Right atrium auricular region (tissue), 2 donors: ENCODE data around the gene WWOX. TPM values are rescaled to one million over a fixed set of nuclear protein-coding genes. Genes with fewer than 3 reads are reported as not detected.
"Not testable (repeated sequence)": the region's sequence is repeated elsewhere in the genome, so short reads cannot be mapped to it uniquely, and the experiment has no call there.

Experiments
- DNase-seq: peaks from one replicate; pipeline ENCODE4 v3.0.0-alpha.2; 2019; ENCODE audit warnings: low spot score
- H3K27ac ChIP-seq, 2 donors: fragments of 200-600 bp; sonication (generic); 1 replicate in 1 of 2; 2 replicates in 1 of 2; pipeline ENCODE4 v1.5.1; 2016 to 2019
- H3K27me3 ChIP-seq, 2 donors: fragments of 200-600 bp; sonication (generic); one replicate each; pipeline versions ENCODE4 v1.5.1 to v1.6.0; 2017 to 2019
- H3K36me3 ChIP-seq: fragments of 200-600 bp; sonication (generic); one replicate; pipeline ENCODE4 v1.5.1; 2016
- H3K4me1 ChIP-seq, 2 donors: fragments of 200-600 bp; sonication (generic); one replicate each; pipeline versions ENCODE4 v1.5.1 to v1.6.0; 2017 to 2019
- H3K4me3 ChIP-seq, 2 donors: fragments of 200-600 bp; sonication (generic); 1 replicate in 1 of 2; 2 replicates in 1 of 2; pipeline ENCODE4 v1.5.1; 2017 to 2019; ENCODE audit warnings: mild to moderate bottlenecking in 1 of 2, moderate library complexity in 1 of 2
- H3K9me3 ChIP-seq, 2 donors: fragments of 200-600 bp; sonication (generic); one replicate each; pipeline ENCODE4 v1.5.1; 2019
- total RNA-seq, 2 donors: library from RNA; depleted of rRNA; stranded (reverse); fragments of >200 nt; gene quantifications; one replicate each; pipeline ENCODE4 v1.1.0, GENCODE V29; 2016
- TF ChIP-seq, protein P1 (sequence below), 2 donors: fragments of 200-600 bp; sonication (generic); IDR thresholded peaks; one replicate each; pipeline ENCODE4 v1.5.1; 2019; ENCODE audit warnings: antibody characterized with exemption in 2 of 2

WWOX gene
- total RNA-seq, 2 donors from 2014 or later: 14.8 to 20.8 TPM

- no peaks in the 10 kb centered on the region for H3K4me1 ChIP-seq
- H3K9me3 ChIP-seq: no peaks in the 10 kb centered on the region
- no peaks in the 10 kb centered on the region for H3K36me3 ChIP-seq
- no peaks in the 10 kb centered on the region for H3K27me3 ChIP-seq
- TF ChIP-seq, protein P1, sequence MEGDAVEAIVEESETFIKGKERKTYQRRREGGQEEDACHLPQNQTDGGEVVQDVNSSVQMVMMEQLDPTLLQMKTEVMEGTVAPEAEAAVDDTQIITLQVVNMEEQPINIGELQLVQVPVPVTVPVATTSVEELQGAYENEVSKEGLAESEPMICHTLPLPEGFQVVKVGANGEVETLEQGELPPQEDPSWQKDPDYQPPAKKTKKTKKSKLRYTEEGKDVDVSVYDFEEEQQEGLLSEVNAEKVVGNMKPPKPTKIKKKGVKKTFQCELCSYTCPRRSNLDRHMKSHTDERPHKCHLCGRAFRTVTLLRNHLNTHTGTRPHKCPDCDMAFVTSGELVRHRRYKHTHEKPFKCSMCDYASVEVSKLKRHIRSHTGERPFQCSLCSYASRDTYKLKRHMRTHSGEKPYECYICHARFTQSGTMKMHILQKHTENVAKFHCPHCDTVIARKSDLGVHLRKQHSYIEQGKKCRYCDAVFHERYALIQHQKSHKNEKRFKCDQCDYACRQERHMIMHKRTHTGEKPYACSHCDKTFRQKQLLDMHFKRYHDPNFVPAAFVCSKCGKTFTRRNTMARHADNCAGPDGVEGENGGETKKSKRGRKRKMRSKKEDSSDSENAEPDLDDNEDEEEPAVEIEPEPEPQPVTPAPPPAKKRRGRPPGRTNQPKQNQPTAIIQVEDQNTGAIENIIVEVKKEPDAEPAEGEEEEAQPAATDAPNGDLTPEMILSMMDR (IDR thresholded peaks at IDR 0.05): no peak
- no peak for DNase-seq
- no peak overlapping the region for H3K4me3 ChIP-seq
- no peak overlapping the region for H3K27ac ChIP-seq
Measured at GRCh38 chr16:79045191-79045590, 945.7 kb downstream of the WWOX start.

- no peak overlapping the region for H3K4me3 ChIP-seq
- H3K36me3 ChIP-seq: no peaks in the 10 kb centered on the region
- H3K27me3 ChIP-seq: no peaks in the 10 kb centered on the region
- H3K9me3 ChIP-seq: no peaks in the 10 kb centered on the region
- no peak for DNase-seq
- TF ChIP-seq, protein P1 (IDR thresholded peaks at IDR 0.05): peak in 1 of 2 donors; percentile 46
- no peaks in the 10 kb centered on the region for H3K4me1 ChIP-seq
- H3K27ac ChIP-seq: no peak overlapping the region
Measured at GRCh38 chr16:79047337-79047736, 947.9 kb downstream of the WWOX start.

DNA sequence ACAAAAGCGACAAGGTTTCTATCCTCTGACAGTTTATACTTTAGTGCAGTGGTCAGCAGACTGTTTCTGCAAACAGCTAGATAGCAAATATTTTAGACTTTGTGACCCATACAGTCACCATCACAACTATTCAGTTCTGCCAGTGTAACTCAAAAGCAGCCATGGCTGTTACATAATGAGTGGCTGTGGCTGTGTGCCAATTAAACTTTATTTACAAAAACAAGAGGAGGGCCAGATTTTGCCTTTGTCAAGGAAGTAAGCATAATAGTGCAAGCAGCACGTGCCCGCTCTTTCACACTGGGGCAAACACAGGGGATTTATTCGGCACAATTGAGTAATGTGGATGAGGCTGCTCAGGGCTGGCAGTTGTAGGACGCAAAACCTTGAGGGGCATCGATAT is 949.6 kb downstream of the WWOX start:
- TF ChIP-seq, protein P1 (IDR thresholded peaks at IDR 0.05): no peak
- H3K9me3 ChIP-seq: no peaks in the 10 kb centered on the region
- DNase-seq: no peak
- H3K4me3 ChIP-seq: no peak overlapping the region
- H3K27me3 ChIP-seq: no peaks in the 10 kb centered on the region
- no peaks in the 10 kb centered on the region for H3K36me3 ChIP-seq
- no peak overlapping the region for H3K27ac ChIP-seq
- H3K4me1 ChIP-seq: no peaks in the 10 kb centered on the region

- DNase-seq: no peak
- H3K9me3 ChIP-seq: no peaks in the 10 kb centered on the region
- H3K36me3 ChIP-seq: no peaks in the 10 kb centered on the region
- no peaks in the 10 kb centered on the region for H3K27me3 ChIP-seq
- H3K27ac ChIP-seq: no peak overlapping the region
- TF ChIP-seq, protein P1 (IDR thresholded peaks at IDR 0.05): no peak
- H3K4me3 ChIP-seq: no peak overlapping the region
- H3K4me1 ChIP-seq: no peaks in the 10 kb centered on the region
Measured at GRCh38 chr16:79050063-79050462, 950.6 kb downstream of the WWOX start.

GRCh38 chr16:79051313-79051712 is 951.9 kb downstream of the WWOX start:
- Histone ChIP-seq H3K27ac (no peak overlapping the region), H3K36me3 (no peaks in the 10 kb centered on the region), H3K4me3 (no peak overlapping the region), H3K9me3 (no peaks in the 10 kb centered on the region), H3K4me1 (no peaks in the 10 kb centered on the region), H3K27me3 (no peaks in the 10 kb centered on the region)
- DNase-seq: no peak
- TF ChIP-seq, protein P1 (IDR thresholded peaks at IDR 0.05): no peak

- not testable (repeated sequence) for H3K27ac ChIP-seq, H3K36me3 ChIP-seq, H3K27me3 ChIP-seq, H3K4me3 ChIP-seq, H3K9me3 ChIP-seq, DNase-seq, H3K4me1 ChIP-seq
Measured at GRCh38 chr16:79052198-79052597, 952.7 kb downstream of the WWOX start.
